Heart left ventricle (tissue), 13 donors: ENCODE measurements around the gene MTNR1B.

Experiments
- CTCF ChIP-seq, 12 donors: fragments of 200-600 bp; sonication (generic) in 4 of 12; IDR thresholded peaks; one replicate each; pipeline versions ENCODE4 v1.5.0 to v1.8.0; 2018 to 2022; ENCODE audit warnings: antibody characterized with exemption in 12 of 12, mild to moderate bottlenecking in 5 of 12
- POLR2A ChIP-seq, 2 donors: fragments of 450-650 bp; IDR thresholded peaks; one replicate each; pipeline ENCODE4 v1.6.1; 2017; ENCODE audit warnings: antibody characterized with exemption in 2 of 2, mild to moderate bottlenecking in 2 of 2, moderate library complexity in 2 of 2
- donor health status: ischemic (EF 13 %, LVEDD 7.1; RV severe dilation, severe dysfunction).
- donor health status: DM: no; HTN: yes; CAD: no.
- donor health status: DM: no; HTN: no; CAD: no.
- donor health status: ischemic (EF 25% LVEDD 6.9; RV normal size, moderate dysfunction).
- donor health status: ischemic (EF 25% LVEDD 5.7; RV mildly dilated, moderate dysfunction).
- donor health status: ischemic (EF 35%, LVEDD 5.7; RV mildly dilated, moderate dysfunction).
- donor health status: nonischemic (EF 11% LVEDD 7.7; RV severe dilation, severe dysfunction).
- donor health status: DM: yes; HTN: yes; CAD: no.
- donor health status: PGD.
- donor health status: ischemic (EF 29% LVEDD 5.4; RV normal size, mild dysfunction).
- donor health status: nonischemic (EF 23%, LVEDD 6.1; RV moderate dilation, normal function).

GRCh38 chr11:92976681-92977080, 7.2 kb downstream of the MTNR1B start:
- TF ChIP-seq CTCF (IDR thresholded peaks at IDR 0.05) (no peak), POLR2A (IDR thresholded peaks at IDR 0.05) (no peak)
